ENCODE results near the gene SRSF4.

- TF ChIP-seq CTCF (conservative IDR thresholded peaks at IDR 0.05; ENCODE audit: low read depth, low read length) = no peak
- TF ChIP-seq EZH2 (IDR thresholded peaks at IDR 0.05; ENCODE audit: low read length, unreplicated experiment) = no peak
- TF ChIP-seq EZH2phosphoT487 (IDR thresholded peaks at IDR 0.05; ENCODE audit: borderline replicate concordance, low read length) = no peak
Measured at GRCh38 chr1:29211086-29212030, 29.7 kb upstream of the SRSF4 start.
